Measurements from ENCODE around the gene DNAH1.

DNAH1 gene

DNA sequence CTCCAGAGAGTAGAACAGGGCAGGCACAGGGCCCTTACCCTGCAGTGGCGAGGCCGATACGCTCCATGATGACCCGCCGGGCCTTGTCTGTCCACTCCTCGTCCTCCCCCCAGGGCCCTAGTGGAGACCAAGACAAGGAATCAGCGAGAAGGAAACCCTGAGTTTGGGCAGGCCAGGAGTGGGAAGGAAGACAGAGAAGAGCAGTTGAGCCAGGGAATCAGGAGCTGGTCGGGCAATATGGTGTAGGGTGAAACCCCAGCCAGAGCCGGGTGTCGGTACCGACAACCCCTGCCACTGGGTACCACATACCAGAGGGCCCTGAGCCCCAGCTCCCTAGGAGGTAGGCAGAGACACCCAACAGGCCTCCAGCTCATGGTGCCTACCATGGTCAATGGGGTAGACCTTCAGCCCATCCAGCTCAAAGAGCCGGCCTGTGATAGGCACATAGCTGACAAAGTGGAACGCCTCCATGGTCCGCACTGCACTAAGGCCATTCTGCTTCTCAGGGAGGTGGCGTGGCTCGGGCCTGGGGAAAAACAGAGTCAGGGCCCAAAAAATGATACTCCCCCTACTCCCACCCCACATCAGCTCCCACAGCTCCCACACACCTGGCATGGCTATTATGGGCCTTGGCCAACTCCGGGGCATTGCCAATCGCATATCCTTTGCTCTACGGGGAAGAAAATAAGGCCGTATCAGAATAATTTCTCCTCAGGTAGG, 90.8 kb downstream of the DNAH1 start:
- no peak for DNase-seq

DNA sequence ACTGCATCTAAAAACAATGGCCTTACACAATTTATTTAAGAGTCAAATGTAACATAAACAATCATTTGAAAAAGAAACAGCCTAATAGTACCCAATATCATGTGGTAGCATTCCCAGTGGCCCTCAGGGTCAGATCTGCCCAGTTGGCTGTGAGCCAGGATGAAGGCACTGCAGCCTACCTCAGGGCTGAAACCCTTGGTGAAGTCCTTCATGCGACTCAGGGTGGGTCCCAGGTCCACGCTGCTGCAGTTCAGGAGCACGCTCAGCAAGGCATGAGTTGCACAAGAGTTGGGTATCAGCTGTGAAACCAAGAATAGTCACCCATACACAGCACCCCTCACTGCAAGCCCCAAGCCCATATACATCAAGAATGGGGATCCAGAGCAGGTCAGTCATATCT, 91.7 kb downstream of the DNAH1 start:
- no peak for DNase-seq

DNA sequence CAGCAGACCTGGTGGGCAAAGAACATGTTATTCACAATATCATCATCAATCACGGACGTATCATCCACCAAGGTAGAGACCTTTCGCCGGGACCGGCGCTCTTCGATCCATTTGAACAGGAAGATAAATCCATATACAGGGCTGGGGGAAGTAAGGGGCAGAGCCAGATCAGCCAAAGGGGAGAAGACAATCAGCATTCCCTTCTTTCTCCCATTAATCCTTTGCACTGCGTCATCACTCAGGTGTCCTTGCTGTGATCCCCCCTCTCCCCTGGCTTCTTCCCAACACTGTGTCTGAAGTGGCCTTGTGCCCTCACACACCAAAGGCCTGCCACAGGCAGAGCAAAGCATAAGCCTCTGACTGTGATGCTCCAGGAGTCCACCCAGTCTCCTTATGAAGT, 92.3 kb downstream of the DNAH1 start:
- no peak for DNase-seq

DNA sequence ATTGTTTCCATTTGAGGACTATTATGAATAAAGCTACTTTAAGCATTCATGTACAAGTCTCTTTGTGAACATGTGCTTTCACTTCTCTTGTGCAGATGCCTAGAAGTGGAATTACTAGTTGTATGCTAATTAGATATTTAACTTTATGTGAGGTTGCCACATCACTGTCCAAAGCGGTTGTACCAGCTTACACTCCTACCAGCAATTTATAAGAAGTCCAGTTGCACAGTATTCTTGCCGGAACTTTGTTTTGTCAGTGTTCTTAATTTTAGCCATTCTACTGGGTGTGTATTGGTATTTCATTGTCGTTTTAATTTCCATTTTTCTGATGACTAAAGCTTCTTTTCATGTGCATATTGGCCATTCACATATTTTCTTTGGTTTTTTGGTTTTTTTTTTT, 99.7 kb downstream of the DNAH1 start:
- no peak for DNase-seq

DNA sequence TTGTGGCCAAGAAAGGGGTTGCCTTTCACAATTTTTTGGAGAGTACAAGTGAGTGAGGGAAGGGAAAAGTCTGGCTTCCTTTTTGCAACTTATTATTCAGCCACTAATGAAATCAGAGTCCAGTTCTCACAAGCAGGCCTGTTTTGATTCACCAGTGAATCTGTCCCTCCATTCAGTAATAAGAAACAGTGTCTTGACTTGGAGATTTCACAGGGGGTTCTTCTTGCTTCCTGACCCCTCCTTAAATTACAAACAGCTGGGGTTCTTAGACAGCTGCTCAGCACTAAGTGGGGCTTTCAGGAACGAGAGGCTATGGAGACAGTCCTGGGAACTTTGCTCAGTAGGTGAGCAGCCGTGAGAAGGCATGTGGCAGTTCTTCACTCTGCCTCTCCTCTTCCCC, 104.3 kb downstream of the DNAH1 start:
- no peak for DNase-seq

DNA sequence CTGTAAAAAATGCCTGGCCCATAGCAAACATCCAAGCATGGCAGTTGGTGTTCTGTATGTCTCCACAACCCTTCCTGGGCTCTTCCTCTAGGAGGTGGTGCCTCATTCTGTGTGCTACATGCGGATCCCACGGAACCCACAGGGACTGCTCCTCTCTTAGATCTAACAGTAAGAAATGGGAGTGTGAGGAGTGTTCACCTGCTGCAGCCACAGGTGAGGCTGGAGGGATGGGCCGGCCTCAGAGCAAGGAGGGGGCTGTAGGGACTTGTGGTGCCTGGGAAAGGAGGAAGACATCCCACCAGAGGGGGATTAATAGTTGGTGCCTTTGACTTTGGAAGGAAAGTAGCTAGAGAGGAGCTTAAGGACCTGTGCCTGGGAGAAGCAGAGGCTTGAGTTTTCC, 106.5 kb downstream of the DNAH1 start:
- no peak for DNase-seq

DNA sequence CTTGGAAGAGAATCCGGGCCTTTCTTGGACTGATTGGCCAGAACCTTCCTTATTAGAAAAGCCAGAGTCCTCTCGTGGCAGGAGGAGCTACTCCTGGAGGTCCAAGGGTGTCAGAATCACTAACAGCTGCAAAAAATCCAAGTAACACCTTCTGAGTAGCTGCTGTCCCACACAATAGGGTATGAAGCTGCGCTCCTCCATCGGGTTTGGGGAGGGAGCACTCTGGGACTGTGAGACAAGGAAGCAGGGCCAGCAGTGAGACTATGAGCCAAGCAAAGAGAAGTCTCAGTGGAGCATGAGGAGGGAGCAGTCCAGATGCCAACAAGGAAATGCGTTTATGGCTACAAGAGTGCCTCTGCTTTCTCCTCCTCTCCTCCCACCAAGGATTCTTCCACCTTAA, 107.1 kb downstream of the DNAH1 start:
- no peak for DNase-seq

DNA sequence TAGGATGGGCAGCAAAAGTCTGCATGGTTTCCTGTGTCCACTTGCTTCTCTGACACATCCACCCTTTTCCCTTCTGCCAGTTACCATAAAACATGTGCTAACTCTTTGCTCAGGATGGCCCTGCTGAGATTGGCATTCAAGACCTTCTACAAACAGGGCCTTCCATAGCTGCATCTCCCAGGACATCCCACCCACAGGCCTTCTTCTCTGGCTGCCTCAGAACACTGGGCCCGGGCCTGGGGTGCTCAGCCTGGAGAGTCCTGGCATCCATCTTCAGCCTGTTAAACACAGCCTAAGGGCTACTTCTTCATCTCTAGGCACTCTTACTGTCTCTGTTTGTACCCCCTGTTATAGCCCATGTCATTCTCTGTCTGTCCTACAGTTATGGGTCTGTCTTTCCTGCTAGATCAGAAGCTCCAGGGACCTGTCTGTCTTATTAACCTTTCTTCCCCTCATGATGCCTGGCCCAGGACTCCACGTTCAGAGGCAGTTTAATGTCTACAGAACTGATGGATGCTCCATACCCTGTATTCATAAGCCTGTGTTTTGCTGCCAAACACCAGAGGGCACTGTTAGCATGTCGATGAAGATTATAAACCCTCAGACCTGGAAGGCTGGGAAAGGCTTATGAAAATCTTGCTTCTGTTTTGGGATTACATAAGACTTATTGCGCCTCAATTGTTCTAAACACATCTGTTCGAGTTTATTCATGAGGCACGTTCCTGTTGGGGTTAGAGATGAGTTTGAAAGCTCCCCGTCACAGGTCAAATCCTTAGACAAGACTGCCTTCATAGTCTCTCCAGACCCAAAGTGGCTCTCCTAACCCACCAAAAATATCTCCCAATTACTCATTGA, 112.3 kb downstream of the DNAH1 start:
- DNase-seq, result no peak

DNA sequence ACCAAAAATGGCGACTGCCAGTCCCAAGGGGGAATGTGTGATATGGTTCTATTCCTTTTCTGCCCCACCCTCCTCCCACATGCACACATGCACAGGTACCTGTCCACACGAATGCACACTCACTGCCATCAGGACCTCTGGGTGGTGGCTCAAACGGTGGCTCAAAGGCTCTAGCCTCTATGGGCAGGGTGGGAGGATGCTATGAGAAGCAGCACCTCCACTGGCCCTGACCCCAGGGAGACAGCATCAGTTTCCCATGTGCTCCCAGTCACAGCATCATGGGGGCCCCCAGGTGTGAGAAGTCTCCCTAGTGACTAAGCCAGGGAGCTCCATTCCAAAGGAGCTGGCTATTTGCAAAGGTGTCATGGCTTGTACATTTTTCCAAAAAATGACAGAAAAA, 112.9 kb downstream of the DNAH1 start:
- DNase-seq, result no peak

DNA sequence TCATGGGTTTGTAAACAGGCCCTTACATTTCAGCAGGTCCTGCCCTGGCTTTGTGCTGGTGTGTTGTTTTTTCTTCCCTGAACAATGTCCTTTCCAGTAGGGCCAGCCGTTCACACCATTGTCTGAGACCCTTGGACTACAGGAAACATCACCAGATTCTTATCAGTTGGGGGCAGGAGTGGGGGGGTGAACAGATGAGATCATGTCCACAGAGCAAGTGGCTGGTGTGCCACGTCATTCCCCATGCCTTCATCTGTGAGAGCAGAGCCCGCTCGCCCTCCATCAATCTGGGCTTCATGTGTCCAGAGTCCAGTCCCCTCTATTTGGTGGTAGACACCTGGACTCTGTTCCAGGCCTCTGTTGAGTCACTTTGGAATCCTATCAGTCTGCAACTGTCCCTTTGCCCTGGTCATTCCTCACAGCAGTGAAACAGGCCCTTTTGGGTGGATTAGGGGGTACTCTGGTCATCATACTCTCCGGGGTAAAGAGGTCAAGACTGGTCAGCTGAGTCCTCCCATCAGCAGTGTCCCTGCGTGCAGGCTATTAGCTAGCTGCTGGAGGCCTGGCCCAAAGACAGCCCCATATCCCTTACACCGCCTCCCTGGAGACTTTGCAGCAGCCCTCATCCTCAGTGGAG, 113.8 kb downstream of the DNAH1 start:
- DNase-seq, result no peak

DNA sequence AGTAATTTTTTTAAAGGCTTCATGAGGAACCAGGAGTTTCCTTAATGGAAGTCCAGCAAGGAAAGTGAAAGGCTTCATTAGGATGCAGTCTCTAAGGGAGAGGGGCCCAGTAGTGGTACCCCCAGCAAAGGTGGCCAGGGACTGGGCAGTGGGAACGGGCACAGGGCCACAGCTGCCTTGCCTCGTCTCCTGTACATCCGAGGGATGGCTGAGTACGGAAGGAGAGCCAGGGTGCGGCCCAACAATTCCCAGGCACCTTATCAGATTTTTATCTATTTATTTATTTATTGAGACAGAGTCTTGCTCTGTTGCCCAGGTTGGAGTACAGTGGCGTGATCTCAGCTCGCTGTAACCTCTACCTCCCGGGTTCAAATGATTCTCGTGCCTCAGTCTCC, 114.3 kb downstream of the DNAH1 start:
- DNase-seq, result no peak

DNA sequence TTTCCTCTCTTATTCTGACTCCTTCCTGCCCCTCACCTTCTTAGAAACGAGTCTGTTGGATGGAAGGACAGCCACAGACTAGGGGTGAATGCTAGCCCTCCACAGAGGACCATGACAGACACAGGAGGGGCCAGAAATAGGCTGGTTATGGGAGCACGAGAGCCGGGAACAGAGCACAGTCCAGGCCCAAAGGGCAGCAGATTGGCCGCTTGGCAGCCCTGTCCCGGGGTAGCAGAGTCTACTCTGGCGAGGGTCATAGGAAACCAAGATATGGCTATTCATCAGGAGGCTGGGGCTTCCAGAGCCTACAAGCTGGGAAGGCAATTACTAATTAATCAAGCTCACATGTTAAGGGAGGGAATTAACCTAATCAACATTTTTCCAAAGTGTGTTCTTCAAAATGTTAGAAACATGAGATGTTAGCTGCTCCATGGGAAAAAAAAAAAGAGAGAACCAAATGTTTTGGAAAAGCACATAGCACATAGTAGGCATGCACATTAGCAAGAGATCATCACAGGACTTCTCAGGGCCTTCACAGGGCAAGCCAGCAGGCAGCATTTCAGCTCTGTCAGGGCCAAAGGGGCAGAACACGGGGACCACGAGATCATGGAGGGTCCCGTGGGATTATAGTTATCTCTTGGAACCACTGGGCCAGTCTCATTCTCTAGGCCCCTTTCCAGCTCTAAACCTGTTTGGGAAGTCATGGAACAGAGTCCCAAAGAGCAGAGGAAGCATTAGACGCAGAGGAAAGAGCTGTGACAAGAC, 115.5 kb downstream of the DNAH1 start:
- no peak for DNase-seq

DNA sequence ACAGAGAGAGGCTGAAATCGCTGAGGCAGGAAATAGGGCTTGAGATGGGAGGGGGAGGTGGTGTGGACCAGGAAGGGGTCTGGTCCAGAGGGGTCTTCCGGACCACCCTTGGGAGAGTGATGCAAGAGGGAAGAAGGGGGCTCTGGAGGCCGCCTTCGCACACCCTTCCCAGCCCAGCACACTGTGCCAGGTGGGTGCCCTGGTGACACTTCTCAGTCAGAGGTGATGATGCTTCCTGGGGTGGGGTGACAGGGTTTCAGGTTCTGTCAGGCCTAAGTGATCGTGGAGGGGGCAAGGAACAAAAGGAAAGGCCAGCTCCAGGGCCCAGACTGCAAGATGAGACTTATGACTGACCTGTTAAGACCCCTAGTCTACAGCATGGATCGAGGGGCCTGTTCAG, 116.1 kb downstream of the DNAH1 start:
- DNase-seq, result no peak

DNA sequence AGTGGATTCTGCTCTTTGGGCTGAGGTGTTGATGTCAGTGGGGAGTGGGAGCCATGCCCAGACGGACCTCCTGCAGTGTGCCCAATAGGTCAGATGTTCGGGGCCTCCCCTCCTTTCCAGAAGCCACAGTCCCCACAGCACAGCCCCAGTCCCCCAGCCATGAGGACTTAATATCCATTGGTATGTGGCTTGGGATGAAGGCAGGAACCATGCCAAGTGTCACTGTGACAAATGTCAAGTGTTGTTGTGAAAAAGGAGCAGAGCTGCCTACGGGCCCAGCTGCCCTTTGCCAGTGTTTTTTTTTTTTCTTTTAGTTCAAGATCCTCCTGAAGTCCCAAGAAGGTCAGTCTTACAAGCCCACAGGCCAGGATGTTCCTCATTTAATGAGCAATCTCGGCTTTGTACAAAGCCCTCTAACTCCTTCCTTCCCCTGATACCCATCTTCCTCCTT, 116.6 kb downstream of the DNAH1 start:
- no peak for DNase-seq

DNA sequence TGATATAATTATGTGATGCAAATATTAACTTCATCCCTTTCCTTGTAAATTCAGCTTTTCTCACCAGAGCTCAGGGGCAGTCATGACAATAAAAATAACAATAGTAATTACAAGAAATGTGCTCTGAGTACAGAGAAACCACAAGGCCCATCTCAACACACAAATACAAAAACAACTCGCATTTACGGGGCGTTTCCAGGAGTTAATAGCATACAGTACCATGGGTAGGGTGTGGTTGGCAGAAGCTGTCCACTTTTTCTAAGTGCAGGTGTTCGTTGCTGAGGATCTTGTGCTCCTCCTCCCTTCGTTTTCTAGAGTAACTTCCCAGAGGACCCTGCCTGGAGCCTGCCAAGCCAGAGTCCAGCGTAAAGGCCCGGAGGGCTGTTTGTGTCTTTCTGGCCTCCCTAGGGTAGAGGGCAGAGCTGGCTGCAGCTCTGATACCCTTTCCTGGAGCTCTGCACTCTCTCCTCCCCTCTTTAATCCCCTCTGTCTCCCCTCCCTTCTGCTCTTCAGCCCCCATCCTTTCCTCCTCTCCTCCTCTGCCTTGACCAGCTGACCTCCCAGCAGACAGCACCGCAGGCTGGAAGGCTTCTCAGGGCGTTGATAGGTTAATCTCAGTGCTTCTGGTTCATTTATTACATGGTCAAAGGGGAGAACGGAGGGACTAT, 117.3 kb downstream of the DNAH1 start:
- DNase-seq, result no peak

DNA sequence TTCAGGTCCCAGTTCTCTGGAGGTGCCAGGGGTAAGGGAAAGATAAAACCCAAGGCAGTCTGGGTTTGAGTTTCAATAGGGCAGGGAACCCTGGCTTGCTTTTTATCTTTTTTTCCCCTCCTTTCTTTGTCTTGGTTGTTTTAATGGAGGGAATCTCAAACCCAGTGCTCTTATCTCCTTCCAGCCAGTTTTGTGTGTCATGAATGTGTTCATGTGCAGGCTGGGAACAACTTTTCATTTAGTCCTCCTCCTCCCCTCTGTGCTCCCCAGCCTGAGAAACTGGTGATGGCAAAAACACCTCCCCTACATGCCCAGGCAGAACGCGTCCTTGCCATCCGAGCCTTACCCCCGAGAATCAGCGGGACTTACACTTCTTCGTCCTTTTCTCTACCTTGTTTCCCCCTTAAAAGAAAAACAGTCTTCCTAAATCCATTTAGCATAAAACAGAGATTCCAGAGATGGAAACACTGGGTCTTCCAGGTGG, 117.9 kb downstream of the DNAH1 start:
- DNase-seq, result no peak

DNA sequence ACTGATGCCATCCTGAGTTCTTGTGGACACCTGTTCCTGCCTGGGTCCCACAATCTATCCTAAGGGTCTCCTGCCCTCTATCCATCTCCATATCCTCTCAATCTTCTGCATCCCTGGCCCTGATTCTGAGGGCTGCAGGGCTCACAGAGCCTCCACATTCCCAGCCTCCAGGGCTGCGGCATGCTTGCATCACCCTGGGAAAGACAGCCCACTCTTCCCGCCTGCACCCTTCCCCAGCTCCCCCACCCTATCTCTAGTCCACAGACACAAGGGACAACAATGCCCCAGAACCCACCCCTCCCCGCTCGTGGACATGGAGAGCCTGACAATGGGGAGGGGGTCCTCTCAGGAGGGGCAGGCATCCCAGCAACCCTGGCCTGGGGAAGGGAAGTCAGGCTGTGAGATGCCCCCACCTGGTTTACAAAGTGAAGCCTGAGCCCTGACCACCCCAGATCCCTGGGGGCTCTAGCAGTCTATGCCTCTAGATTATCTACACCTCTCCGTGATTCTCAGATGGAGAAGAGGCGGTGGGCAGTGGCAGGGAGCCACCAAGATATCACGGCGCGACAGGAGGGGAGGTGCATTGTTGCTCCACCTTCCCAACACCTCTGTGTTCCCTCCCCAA, 118.5 kb downstream of the DNAH1 start:
- no peak for DNase-seq

DNA sequence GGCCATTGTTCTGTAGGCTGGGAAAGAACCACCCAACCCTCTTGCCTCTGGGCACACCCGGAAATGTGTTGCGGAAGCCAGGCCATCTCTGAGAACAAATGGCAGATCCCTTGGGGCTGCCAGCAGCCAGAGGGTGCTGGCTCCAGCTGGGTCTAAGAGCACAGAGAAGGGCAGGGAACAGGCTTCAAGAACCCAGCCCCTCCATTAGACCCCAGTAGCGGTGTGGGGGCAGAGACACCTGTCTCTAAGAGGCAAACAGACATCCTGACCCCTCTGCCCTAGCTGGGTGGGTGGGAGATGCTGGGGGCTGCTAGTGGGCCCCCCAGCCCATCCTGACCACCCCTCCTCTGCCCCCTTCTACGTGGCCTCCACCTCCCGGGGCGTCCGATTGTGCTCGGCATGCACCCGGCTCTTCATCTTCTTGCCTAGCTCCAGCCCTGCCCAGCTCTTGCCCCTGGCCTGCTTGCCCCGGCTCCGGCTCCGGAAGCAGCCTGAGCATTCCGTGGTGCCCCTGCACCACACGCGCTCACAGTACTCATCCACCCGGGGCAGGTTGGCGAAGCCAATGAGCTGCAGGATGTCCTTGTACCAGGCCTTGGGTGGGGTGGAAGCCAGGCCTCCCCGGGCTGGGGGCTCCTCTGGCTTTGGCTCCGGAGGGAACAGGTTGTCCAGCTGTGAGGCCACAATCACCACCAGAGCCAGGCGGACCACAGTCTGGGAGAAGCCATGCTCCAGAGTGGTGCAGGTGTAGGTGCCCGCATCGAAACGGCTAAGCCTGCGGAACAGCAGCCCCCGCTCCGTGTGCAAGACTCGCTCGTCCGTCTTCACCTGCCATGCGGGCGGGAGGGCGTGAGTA, 119.4 kb downstream of the DNAH1 start:
- DNase-seq, result no peak

DNA sequence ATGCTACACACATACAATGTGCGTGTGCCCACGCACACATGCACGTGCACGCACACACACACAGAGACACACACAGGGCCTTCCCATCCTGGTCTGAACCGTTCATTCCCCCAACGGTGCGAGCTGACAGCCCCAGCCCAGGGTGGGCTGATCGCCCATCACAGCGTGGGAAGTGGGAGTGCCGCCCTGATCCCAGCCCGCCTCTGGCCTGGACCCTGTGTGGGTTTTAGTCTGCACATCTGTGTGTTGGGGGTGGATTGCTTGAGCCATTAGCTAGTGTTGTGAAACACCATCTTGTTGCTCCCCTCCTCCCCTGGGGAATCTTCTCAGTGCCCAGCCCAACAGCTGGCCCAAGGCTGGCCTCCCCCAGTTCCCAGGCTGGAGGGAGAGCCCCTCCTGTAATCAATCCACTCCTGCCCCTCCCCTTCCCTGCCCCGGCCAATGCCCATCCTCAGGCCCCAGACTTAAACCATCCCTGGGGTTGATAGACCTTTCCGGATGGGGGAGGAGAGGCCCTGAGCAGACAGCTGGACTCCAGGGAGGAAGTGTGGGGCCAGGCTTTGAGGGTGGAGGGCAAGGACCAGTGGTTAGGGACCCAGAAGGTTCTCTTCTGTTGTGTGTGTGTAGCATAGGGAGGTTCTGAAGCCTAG, 120.5 kb downstream of the DNAH1 start:
- DNase-seq, result no peak

DNA sequence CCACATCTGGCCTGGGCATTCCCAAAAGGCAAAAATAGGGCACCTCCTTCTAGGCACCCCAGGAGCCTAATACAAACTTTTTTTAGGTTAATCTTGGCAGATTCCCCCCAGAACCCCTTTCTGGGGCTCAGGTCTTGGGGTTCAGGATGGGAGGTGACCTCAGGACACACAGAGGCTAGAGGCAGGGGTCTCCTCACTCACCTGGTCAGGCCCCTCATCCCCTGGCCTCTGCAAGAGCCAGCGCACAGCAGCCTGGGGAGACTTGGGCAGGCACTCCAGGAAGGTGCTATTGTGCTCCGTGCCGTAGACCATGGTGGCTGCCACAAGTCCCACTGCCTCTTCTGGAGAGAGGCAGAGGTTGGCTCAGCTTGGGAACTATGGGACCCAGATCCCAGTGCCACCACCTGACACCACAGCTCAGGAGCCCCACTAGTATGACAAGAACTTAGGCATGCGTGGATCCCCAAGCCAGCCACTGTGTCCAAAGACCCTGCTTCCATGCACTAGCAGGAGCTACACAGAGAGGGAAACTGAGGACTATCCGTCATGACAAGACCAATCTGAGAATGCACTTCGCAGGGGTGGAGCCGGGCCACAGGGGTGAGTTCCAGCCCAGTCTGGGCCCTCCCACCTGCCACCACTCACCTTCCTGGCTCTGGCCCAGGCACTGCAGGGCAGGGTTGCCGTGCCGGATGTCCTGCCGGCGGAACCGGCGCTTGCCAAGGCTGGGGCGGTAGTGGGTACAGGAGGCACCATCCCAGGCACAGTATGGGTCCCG, 121.4 kb downstream of the DNAH1 start:
- DNase-seq, result no peak
